AG09309 (cell line): ENCODE data around the gene SLC16A1.

ENCODE experiments used
- DNase-seq: peaks from one replicate; pipeline ENCODE4 v3.0.0-alpha.2; 2010; ENCODE audit warnings: low read depth
- H3K4me3 ChIP-seq: 2 replicates; pipeline ENCODE4 v1.5.1; 2011; ENCODE audit warnings: mild to moderate bottlenecking, low read depth, low read length, moderate library complexity; ENCODE audit not compliant: control insufficient read depth
- TF ChIP-seq, protein P1 (sequence below): IDR thresholded peaks from 2 replicates; pipeline ENCODE4 v1.5.1; 2011; ENCODE audit warnings: mild to moderate bottlenecking, low read depth, low read length, inconsistent platforms; ENCODE audit not compliant: insufficient read depth, control insufficient read depth; ENCODE audit errors: missing control alignments

Gene SLC16A1

DNA sequence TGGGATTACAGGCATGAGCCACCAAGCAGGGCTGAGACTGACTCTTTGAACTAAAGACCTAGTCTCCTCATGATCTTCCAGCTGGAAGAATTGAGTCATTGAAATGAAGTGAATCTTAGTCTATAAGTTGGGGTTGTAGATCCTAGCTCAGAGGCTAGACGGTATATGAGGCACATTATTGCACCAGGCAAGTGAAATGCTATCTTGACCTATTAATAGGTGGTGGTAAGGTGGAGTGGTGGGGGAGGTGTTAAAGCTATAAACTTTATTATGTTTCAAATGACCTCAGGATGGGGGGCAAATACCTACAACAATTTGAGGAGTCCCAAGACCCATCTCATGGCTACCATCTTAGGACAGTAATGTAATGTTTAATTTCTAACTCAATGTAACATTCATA lies 36.8 kb upstream of the SLC16A1 start:
- DNase-seq, result no peak
- TF ChIP-seq, protein P1, sequence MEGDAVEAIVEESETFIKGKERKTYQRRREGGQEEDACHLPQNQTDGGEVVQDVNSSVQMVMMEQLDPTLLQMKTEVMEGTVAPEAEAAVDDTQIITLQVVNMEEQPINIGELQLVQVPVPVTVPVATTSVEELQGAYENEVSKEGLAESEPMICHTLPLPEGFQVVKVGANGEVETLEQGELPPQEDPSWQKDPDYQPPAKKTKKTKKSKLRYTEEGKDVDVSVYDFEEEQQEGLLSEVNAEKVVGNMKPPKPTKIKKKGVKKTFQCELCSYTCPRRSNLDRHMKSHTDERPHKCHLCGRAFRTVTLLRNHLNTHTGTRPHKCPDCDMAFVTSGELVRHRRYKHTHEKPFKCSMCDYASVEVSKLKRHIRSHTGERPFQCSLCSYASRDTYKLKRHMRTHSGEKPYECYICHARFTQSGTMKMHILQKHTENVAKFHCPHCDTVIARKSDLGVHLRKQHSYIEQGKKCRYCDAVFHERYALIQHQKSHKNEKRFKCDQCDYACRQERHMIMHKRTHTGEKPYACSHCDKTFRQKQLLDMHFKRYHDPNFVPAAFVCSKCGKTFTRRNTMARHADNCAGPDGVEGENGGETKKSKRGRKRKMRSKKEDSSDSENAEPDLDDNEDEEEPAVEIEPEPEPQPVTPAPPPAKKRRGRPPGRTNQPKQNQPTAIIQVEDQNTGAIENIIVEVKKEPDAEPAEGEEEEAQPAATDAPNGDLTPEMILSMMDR, result no peak
- H3K4me3 ChIP-seq, result no peak overlapping the region

DNA sequence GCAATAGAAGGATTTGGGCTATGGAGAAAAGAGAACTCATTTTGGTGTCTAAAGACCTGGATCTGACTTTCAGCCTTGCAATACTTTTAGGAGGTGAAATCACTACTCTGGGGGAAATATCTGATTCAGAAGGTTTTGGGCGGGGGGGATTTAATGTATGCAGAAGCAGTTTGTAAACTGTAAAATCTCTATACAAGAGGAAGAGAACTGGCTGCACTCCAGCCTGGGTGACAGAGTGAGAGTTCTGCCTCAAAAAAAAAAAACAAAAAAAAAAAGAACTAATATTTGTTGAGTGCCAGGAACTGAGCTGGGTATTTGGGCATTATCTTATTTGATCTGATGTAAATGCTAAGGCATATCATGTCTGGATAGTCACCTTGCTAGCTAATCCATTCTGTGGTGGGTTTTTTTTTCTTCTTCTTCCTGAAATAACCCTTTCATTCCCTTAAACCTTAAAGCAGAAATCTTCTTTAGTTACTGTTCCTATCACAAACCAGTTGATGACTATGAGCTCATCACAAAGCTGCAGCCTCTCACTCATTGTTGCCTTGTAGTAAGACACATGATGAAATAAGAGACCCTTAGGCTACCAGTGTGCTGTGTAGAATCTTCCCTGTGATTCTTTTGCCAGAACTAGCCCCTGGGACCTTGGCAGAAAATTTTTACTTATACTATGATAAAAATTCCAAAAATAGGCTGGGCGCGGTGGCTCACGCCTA lies 35.6 kb upstream of the SLC16A1 start:
- TF ChIP-seq, protein P1, result no peak
- DNase-seq, result no peak
- no peak overlapping the region for H3K4me3 ChIP-seq

DNA sequence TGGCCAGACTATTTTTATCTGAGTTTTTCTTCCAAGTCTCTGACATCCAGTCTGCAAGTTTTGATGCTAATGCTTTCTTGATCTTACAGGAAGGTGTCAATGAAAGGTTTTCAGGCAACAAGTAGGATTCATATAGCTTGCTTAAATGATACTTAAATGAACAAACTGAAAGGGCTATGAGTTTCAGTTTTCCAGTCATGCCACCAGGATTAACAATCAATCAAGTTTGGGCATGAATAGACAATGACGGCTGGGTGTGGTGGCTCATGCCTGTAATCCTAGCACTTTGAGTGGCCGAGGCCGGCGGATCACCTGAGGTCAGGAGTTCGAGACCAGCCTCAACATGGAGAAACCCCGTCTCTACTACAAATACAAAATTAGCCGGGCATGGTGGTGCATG lies 34.3 kb upstream of the SLC16A1 start:
- DNase-seq, result no peak
- no peak overlapping the region for H3K4me3 ChIP-seq
- TF ChIP-seq, protein P1, result no peak

DNA sequence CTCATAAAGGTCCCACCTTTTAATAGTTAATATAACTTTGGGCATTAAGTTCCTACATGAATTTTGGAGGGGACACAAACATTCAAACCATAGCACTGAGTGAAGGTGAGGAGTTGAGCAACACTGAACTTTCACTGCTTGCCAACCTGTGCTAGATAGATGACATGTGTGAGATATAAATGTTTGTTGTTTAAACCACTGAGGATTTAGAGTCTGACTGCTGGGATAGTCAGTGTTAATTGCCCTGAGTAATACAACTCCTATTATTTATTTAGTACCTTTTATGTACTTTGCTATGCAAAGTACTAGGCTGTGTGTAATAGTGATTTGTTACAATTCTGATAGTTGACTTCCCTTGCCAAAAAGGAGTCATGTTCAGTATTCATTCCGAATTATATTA lies 32.4 kb upstream of the SLC16A1 start:
- no peak overlapping the region for H3K4me3 ChIP-seq
- DNase-seq, result no peak

DNA sequence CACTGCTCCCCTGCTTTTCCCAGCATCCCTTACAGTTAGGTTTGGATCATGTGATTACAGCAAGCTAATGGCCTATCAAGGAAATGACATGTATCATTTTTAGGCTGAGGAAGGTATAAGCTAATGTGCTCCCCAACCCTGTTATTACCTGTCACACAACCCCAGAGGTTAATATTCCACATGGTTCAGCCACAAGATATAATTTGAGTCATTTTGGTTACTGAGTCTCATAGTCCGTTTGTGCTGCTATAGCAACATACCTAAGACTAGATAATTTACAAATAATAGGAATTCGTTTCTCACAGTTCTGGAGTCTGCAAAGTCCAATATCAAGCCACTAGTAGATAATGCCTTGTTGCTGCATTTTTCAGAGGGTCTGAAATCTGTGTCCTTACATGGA lies 29.1 kb upstream of the SLC16A1 start:
- no peak for DNase-seq
- TF ChIP-seq, protein P1, result no peak
- H3K4me3 ChIP-seq, result no peak overlapping the region

More for the DNA sequence above, 32.4 kb upstream of the SLC16A1 start:
- TF ChIP-seq, protein P1, result no peak

DNA sequence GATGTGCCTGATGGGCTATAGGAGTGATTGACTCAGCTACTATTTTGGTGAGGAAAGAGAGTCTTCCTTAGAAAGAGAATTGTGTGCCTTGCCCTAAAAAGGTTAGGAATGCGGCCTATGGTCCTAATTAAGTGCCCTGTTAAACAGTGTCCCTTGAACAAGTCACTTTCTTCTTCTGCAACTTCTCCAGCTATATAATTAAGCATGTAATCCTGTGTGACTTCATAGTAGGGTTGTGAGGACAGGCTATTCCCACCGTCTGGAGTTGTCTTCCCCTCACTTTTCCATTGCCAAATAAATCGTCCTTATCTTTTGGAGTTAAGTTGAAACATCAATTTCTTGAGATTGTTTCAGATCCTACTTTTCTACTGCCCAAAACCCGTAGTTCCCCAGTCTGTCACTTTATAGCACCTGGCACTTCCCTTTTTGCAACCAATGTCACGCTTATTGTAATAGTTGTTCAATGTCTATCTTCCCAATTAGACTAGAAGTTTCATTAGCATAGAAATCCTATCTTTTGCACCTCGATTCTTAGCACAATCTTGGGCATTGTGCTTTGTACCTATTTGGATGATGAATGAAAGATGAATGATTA lies 27.6 kb upstream of the SLC16A1 start:
- TF ChIP-seq, protein P1, result no peak
- no peak for DNase-seq
- no peak overlapping the region for H3K4me3 ChIP-seq
